HG02970 (cell line): ENCODE measurements around the gene DHCR24.

Experiments used
- ATAC-seq: cut with Tn5 transposase; IDR thresholded peaks from one replicate; pipeline ENCODE4 v1.9.1; 2021; ENCODE audit warnings: mild to moderate bottlenecking, moderate library complexity, moderate number of reproducible peaks; ENCODE audit not compliant: unreplicated experiment, low FRiP score

Gene DHCR24

DNA sequence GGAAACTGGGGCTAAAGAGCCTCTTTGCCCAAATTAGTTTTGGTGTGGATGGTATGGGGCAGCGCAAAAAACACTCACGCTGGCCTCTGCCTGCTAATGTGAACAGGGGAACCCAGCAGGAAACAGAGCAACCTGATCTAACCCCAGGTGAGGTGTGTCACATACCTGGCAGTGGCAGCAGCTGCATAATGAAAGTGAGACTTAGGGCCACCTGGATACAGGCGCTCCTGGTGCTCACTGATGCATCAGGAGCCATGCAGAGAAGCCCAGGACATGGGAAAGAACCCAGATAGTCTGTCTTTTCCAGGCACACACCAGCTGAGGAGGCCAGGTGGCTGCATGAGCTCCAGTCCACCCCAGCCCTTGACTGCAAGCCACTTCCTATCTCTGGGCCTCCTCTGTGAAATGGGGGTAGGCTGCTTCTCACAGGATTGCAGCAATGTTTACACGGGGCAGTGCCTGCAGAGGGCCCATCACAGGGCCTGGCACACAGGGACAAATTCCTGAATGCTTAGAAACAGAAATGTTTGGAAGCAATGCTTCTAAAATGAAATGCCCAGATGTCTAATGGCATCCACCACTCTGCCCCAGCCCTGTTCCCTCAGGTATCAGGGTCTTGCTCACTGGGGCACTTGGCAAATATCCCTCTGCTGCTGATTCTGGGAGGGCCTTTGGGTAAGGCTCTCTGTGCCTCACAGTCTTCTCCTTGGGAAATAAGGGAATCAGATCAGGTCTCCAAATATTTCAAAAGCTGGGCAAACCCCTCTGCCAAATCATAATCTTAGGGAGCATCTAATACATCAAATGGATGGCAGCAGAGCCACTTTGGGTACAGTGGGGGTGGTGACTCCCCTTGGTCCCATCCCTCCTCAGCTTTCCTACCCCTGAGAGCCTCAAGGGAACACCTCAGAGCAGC is 19.9 kb downstream of the DHCR24 start:
- no peak for ATAC-seq

GRCh38 chr1:54865238-54866073 is 21.5 kb downstream of the DHCR24 start:
- ATAC-seq: no peak

DNA sequence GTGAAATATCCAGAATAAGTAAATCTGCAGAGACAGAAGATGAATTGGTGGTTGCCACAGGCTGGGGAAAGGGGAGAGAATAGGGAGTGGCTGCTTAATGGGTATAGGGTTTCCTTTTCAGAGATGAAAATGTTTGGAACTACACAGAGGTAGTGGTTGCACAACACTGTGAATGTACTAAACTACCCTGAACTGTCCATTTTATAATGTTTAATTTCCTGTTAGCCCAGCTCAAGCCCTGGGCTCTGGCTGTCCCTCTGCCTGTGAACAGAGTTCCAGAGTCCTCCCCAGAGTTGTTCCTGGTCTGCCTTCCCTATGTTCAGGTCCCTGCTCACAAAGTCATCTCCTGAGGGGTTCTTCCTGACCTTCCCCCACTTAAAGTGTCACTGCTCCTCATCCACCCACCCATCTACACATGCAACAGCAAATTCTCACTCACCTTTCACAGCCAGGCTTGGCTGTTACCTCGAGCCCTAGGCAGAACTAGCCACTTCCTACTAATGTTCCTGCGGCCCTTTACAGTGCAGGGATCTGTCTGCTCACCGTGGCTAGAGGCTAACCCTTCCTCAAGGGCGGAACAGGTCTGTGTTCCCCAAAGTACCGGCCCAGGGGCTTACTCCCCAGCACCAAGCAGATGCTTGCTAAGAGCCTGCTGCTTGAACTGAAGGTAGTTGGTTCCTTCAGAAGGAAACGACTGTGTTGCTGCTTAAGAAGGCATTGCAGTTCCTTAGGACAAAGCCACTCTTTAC is 22.4 kb downstream of the DHCR24 start:
- no peak for ATAC-seq

DNA sequence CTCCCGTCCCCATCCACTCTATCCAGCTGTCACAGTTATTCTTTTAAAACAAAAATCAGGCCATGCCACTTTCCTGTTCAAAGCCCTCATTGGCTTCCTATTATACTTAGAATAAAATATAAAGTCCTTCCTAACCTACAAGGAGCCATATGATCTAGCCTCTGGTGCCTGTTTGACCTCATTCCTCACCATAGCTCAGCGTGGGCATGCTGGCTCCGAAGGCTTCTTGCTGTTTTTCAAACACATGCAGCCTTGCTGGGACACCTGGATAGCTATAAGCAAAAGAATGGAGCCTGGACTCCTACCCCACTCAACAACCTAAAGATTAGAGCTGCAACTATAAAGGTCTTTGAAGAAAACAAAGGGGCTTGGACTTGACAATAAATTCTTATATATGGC is 23.7 kb downstream of the DHCR24 start:
- ATAC-seq: no peak

- no peak for ATAC-seq
Observed at GRCh38 chr1:54861070-54861761, 25.8 kb downstream of the DHCR24 start.

DNA sequence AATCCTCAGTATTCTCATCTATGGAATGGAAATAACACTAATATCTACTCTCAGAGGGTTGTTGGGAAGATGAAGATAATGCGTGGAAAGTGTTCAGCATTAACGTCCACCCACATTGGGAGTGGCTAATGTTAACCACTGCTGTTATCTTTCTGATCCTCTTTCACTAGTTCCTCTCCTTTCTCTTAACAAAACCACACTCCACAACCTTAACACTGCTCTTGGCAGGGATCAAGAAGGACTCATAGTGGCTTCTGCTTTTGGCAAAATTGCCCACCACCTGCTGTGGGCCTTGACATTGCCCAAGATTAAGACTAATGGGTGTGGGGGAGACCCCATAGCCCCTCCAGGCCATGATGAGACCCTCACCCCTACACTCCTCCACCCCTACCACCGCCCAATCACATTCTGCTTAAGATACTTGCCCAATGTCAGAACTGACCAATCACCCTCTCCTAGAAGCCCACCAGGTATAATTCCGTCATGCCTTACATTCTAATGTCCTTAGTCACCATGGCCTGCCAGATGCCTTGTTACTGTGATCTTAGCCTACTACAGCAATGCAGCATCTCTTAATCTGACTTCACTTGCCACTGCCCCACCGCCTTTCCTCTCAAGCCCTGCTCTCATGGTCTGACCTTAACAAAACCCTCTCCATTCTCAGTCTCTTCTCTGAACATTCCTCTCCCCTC is 27.1 kb downstream of the DHCR24 start:
- no peak for ATAC-seq

GRCh38 chr1:54857746-54858561 is 29.0 kb downstream of the DHCR24 start:
- ATAC-seq: no peak

- no peak for ATAC-seq
Observed at GRCh38 chr1:54857141-54857540, 29.9 kb downstream of the DHCR24 start.

GRCh38 chr1:54854381-54855020 is 32.5 kb downstream of the DHCR24 start:
- ATAC-seq: no peak

GRCh38 chr1:54853793-54854370 is 33.1 kb downstream of the DHCR24 start:
- no peak for ATAC-seq

DNA sequence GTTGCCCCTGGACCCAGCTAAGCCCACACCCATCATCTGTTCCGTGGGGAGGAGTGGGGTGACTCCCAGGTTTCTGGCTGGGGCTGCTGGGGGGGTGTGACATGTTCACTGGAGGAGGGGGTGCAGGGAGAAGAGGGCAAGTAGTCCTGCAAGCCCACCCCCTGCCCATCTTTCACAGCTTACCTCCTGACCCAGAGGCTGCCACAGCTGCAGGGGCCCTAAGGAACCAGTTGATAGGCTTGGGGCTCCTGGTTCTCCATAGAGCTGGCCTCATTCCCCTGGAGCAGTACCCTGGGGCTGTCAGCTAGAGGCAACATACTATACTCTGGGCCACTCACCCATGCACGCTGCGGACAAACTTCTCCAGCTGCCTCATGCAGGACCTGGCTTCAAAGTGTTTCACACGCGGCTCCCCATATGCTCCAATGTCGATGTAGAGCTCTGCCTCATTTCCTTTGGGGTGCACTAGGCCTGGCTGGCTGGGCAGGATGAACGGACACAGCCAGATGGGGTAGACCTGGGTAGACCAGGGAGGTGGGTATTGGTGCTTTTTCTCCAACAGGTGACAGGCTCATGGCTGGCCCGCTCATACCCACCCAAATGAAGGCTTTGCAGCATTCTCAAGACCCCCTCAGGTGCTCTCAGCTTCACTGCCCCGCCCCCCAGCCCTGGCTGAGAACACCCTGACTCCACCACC is 33.8 kb downstream of the DHCR24 start:
- ATAC-seq: no peak

- no peak for ATAC-seq
Observed at GRCh38 chr1:54851936-54852524, 35.0 kb downstream of the DHCR24 start.

DNA sequence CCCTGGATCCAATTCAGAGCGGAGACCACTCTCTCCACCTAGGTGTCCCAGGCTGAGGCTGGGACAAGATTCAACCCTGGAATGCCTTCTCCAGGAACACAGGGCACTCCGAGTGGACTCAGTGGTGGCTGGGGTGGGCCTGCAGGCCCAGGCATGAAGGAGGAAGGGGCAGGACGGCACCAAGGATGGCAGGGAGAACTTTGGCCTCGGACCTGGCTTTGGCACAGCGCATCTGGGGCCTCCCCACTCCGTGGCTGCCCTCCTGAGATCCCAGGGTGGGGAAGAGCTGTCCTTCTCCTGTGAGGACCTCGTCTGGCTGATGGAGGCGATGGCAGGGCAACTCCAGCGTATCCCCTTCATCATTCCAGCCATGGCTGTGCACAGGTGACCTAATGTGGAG is 35.6 kb downstream of the DHCR24 start:
- ATAC-seq: no peak

DNA sequence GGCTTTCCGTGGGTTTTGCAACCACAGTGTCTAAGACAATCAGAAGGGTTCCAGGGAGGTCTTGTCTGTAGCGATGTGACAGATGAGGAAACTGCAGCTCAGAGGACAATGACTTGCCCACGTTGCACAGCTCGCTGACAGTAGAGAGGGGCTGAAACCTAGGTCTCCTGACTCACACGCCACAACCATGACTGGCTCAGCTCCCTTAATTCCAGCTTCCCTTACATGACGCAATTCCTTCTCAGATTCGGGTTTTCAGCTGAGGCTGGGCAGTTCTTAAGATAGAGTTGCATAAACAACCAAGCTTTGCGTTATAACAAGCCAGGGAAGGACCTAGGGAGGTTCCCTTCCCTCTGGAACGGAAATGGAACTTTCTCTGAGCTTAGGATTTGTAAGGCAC is 36.3 kb downstream of the DHCR24 start:
- no peak for ATAC-seq

- no peak for ATAC-seq
Observed at GRCh38 chr1:54850069-54850730, 36.8 kb downstream of the DHCR24 start.

GRCh38 chr1:54849219-54850068 is 37.6 kb downstream of the DHCR24 start:
- no peak for ATAC-seq
